Measurements from ENCODE around the gene THSD7A. TPM values are rescaled to one million over a fixed set of nuclear protein-coding genes. Genes with fewer than 3 reads are reported as not detected.

THSD7A gene
- total RNA-seq, 4 donors from 2014 or later, result 3.9 to 12.3 (median 5.9) TPM

DNA sequence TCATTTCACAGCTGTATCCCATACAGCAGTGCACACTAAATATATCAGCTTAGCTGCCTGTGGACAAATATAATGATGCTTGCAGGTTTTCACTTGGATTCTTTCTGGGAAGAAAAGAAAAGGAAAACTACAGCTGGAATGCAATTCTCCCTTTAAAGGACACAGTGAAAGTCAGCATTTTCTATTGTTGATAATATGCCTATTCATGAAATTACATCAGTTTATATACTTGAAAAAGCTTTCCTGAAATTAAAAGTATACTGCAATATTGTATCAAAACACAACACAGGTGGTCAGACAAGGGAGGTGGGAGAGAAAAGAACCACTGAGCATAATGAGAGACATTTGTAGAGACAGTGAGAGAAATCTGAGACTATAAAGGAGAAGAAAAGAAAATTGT lies 20.3 kb downstream of the THSD7A start:
- ATAC-seq (ENCODE audit: low FRiP score), result no peak
- TF ChIP-seq, protein P1, sequence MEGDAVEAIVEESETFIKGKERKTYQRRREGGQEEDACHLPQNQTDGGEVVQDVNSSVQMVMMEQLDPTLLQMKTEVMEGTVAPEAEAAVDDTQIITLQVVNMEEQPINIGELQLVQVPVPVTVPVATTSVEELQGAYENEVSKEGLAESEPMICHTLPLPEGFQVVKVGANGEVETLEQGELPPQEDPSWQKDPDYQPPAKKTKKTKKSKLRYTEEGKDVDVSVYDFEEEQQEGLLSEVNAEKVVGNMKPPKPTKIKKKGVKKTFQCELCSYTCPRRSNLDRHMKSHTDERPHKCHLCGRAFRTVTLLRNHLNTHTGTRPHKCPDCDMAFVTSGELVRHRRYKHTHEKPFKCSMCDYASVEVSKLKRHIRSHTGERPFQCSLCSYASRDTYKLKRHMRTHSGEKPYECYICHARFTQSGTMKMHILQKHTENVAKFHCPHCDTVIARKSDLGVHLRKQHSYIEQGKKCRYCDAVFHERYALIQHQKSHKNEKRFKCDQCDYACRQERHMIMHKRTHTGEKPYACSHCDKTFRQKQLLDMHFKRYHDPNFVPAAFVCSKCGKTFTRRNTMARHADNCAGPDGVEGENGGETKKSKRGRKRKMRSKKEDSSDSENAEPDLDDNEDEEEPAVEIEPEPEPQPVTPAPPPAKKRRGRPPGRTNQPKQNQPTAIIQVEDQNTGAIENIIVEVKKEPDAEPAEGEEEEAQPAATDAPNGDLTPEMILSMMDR (IDR thresholded peaks at IDR 0.05), result no peak

DNA sequence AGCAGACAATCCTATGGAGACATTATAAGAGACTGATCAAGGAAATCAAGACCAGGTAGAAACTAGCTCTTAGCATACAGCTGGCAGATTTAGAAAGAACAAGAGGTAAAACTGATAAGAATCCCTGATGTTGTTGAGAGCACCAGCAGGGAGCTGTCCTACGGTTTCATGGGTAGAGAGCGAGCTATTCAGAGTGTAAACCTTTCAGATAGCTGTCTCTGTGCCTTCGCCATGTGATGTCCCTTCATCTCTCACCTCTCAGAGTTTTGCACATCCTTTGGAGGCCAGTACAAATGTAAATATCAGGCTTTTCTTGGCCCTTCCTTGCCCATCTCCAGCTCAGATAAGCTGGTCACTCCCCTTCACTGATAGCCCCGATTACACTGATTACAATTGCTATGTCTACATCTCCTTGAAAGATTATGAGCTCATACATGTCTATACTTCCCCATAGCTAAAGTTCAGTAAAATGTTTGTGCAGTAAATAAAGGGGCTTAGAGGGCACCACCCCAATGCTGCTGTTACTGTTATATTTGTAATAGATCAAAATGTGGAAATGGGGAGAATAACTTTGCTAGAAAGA lies 21.9 kb downstream of the THSD7A start:
- no peak for DNase-seq (ENCODE audit: low spot score)
- TF ChIP-seq, protein P1 (IDR thresholded peaks at IDR 0.05), result no peak
- no peak for ATAC-seq (ENCODE audit: low FRiP score)

More for the DNA sequence above, 20.3 kb downstream of the THSD7A start:
- no peak for DNase-seq (ENCODE audit: low spot score)

DNA sequence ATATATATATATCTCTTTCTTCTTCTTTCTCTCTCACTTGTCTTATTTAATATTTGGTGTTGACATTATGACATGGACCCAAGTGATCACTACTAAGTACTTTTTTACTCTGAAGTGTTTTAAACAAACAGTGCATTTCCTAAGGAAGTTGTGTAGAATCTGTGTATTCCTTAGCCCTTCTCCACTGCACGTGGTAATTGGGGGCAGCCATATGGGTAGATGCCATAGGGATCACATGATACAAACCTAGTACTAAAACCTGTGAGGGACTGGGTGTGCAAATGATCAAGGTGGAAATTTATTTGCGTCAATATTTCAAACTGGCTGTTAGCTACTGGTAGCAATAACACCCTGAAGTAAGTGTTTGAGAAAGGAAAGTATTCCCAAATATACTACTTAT lies 25.0 kb downstream of the THSD7A start:
- ATAC-seq (ENCODE audit: low FRiP score) (no peak), DNase-seq (ENCODE audit: low spot score) (no peak)
- TF ChIP-seq, protein P1 (IDR thresholded peaks at IDR 0.05), result no peak

DNA sequence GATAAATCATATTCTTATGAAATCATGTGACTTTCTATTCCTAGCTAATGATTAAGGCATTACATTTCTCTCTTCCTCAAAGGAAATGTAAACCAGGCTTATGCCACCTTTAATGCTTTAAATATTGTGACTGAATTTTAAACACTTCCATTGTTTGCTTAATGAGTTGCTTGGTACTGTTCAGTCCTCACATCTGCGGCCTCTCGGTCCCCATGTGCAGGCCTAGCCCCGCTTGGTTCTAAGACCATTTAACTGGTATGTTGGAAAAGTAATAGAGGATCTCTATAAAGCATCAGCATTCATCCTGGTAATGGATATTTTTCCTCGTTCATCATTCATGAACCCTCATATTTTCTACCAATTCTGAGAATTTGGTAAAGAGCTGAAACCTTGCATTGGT lies 27.4 kb downstream of the THSD7A start:
- TF ChIP-seq, protein P1 (IDR thresholded peaks at IDR 0.05), result no peak
- ATAC-seq (ENCODE audit: low FRiP score), result no peak
- no peak for DNase-seq (ENCODE audit: low spot score)

DNA sequence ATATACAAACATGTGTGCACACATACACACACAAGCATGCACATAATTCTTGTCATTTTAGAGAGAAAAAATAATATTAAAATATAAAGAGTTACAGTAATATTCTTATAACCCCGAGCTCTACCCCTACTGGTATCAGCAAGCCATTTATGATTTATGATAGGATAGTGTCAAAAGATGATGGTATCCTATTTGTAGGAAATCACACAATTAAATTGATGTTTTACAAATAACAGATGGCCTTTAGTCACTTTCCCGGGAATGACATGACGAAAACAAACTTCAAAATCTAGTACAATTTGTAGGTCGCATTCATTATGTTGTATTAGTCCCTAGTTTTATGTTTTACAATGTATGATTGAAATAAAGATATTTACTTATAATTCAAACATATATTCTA lies 36.8 kb downstream of the THSD7A start:
- DNase-seq (ENCODE audit: low spot score) (no peak), ATAC-seq (ENCODE audit: low FRiP score) (no peak)
- TF ChIP-seq, protein P1 (IDR thresholded peaks at IDR 0.05), result no peak

DNA sequence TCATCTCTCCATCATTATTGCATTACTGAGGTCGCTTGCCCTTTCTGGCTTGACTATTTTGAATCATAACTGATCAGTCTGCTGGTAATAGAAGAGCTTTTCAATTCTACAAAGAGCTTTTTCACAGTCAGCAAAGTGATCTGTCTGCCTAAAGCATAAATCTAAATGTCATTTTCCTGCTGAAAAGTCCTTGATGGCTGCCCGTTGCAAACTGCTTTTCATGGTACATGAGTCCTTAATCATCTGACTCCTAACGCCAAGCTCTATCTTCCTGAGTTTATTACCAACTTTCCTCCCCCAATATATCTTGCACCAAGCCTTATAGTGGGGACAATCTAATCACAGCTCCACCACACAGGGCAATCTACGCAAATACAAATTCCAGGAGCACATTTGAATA lies 39.8 kb downstream of the THSD7A start:
- TF ChIP-seq, protein P1 (IDR thresholded peaks at IDR 0.05), result no peak
- DNase-seq (ENCODE audit: low spot score), result no peak
- ATAC-seq (ENCODE audit: low FRiP score), result no peak

DNA sequence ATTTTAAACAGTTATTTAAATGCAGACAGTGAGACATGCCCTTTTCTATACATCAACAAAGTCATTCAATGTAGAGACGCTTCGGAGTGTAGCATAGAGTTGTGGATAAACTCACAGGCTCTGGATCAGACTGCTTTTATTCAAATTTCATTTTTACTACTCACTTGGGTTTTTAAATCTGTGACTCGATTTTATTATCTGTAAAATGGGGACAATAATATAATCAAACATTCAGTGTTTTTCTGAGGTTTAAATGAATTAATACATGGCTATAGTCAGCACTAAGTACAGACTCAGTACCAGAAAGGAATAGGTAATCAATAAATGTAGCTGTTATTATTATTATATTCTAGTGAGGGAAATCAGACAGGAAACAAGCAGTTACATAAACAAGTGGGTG lies 43.4 kb downstream of the THSD7A start:
- DNase-seq (ENCODE audit: low spot score) (no peak), ATAC-seq (ENCODE audit: low FRiP score) (no peak)
- TF ChIP-seq, protein P1 (IDR thresholded peaks at IDR 0.05), result no peak
